ENCODE data around the gene GPD1.

- TF ChIP-seq, protein P1, sequence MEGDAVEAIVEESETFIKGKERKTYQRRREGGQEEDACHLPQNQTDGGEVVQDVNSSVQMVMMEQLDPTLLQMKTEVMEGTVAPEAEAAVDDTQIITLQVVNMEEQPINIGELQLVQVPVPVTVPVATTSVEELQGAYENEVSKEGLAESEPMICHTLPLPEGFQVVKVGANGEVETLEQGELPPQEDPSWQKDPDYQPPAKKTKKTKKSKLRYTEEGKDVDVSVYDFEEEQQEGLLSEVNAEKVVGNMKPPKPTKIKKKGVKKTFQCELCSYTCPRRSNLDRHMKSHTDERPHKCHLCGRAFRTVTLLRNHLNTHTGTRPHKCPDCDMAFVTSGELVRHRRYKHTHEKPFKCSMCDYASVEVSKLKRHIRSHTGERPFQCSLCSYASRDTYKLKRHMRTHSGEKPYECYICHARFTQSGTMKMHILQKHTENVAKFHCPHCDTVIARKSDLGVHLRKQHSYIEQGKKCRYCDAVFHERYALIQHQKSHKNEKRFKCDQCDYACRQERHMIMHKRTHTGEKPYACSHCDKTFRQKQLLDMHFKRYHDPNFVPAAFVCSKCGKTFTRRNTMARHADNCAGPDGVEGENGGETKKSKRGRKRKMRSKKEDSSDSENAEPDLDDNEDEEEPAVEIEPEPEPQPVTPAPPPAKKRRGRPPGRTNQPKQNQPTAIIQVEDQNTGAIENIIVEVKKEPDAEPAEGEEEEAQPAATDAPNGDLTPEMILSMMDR (IDR thresholded peaks at IDR 0.05) = no peak
- TF ChIP-seq POLR2AphosphoS5 (IDR thresholded peaks at IDR 0.05) (no peak), POLR2A (IDR thresholded peaks at IDR 0.05) (no peak), EP300 (IDR thresholded peaks at IDR 0.05) (no peak)
These were observed 13.4 kb upstream of the GPD1 start for GRCh38 chr12:50090391-50090790.

Measured in upper lobe of left lung (tissue), 4 donors.